HCT116 (cell line): ENCODE results near the gene MYLIP. TPM values are rescaled to one million over a fixed set of nuclear protein-coding genes. Genes with fewer than 3 reads are reported as not detected.

ENCODE experiments used
- ATAC-seq: fragments of 200-7000 bp; cut with Tn5 transposase; 2 replicates; pipeline ENCODE4 v1.9.1; 2020; ENCODE audit warnings: mild to moderate bottlenecking, moderate library complexity
- BruUV-seq: library from RNA; stranded (reverse); fragments of 400-500 nt; replicated peaks from 2 replicates; lab custom pipeline; 2021; lab: Mats Ljungman, UMichigan
- CTCF ChIA-PET: fragments of 300-600 bp; sonication (Branson Sonifier 250); formaldehyde crosslinking; loops from one replicate; lab custom pipeline; 2021; ENCODE audit warnings: antibody characterized with exemption; lab: Charles Lee
- POLR2A ChIA-PET: fragments of 300-600, 350-600 bp; sonication (Branson Sonifier 250); formaldehyde crosslinking; loops from one replicate; lab custom pipeline; 2021; ENCODE audit warnings: antibody characterized with exemption; lab: Charles Lee
- RAD21 ChIA-PET, 2 experiments: fragments of 300-600 bp; sonication (Branson Sonifier 250); formaldehyde crosslinking; loops; one replicate each; lab custom pipeline; 2023; ENCODE audit warnings: low total read pairs in 2 of 2; ENCODE audit not compliant: uncharacterized antibody in 2 of 2, unreplicated experiment in 2 of 2, low non-redundant PET in 1 of 2; lab: Charles Lee
- DNase-seq: peaks from one replicate; pipeline ENCODE4 v3.0.0-alpha.2; 2010; ENCODE audit warnings: low read depth, low spot score
- H2AFZ ChIP-seq: fragments of 200-600 bp; shearing (Covaris generic), sonication (generic); 2 replicates; pipeline ENCODE4 v1.6.1; 2017; ENCODE audit warnings: low read depth, mixed run types, mixed read lengths, antibody characterized with exemption, low read length; ENCODE audit not compliant: poor library complexity, severe bottlenecking
- H3K27ac ChIP-seq: 2 replicates; pipeline ENCODE4 v1.5.1; 2012; ENCODE audit warnings: low read depth, low read length
- H3K27me3 ChIP-seq: fragments of 200-600 bp; sonication (generic); 2 replicates; pipeline ENCODE4 v1.6.1; 2016; ENCODE audit warnings: mixed run types, low read length, mixed read lengths; ENCODE audit not compliant: insufficient read depth
- H3K36me3 ChIP-seq, 2 experiments: fragments of 200-500 bp in 1 of 2; fragments of 200-600 bp in 1 of 2; sonication (Bioruptor generic) in 1 of 2; sonication (generic) in 1 of 2; 2 replicates each; pipeline versions ENCODE4 v1.5.1 to v1.6.1; 2014 to 2016; ENCODE audit warnings: low read length in 2 of 2, inconsistent platforms in 1 of 2, mixed read lengths in 1 of 2, mixed run types in 1 of 2; ENCODE audit not compliant: insufficient read depth in 2 of 2, control insufficient read depth in 1 of 2
- H3K4me1 ChIP-seq, 2 experiments: fragments of 200-600 bp in 1 of 2; sonication (generic) in 1 of 2; 2 replicates each; pipeline versions ENCODE4 v1.5.1 to v1.6.1; 2012 to 2017; ENCODE audit warnings: low read length in 2 of 2, inconsistent platforms in 1 of 2, mild to moderate bottlenecking in 1 of 2, mixed read lengths in 1 of 2, mixed run types in 1 of 2, moderate library complexity in 1 of 2; ENCODE audit not compliant: insufficient read depth in 2 of 2, control insufficient read depth in 1 of 2
- H3K4me2 ChIP-seq: fragments of 200-600 bp; sonication (generic); 2 replicates; pipeline ENCODE4 v1.6.1; 2017; ENCODE audit warnings: mixed run types, low read length, mixed read lengths
- H3K4me3 ChIP-seq, 2 experiments: fragments of 200-600 bp in 1 of 2; sonication (generic) in 1 of 2; replicated peaks in 1 of 2; 2 replicates each; pipeline ENCODE4 v1.5.1; 2011 to 2016; ENCODE audit warnings: low read length in 2 of 2, control low read depth in 1 of 2, low read depth in 1 of 2, mild to moderate bottlenecking in 1 of 2, mixed read lengths in 1 of 2, mixed run types in 1 of 2
- H3K79me2 ChIP-seq: fragments of 200-600 bp; sonication (generic); 2 replicates; pipeline ENCODE4 v1.6.1; 2017; ENCODE audit warnings: mild to moderate bottlenecking, mixed run types, low read length, moderate library complexity, mixed read lengths; ENCODE audit not compliant: insufficient read depth
- H3K9ac ChIP-seq: fragments of 200-600 bp; sonication (generic); 2 replicates; pipeline ENCODE4 v1.6.1; 2016; ENCODE audit warnings: low read length, mixed read lengths
- H3K9me2 ChIP-seq: fragments of 200-600 bp; sonication (generic), shearing (Covaris generic); 2 replicates; pipeline ENCODE4 v1.6.1; 2017; ENCODE audit warnings: mixed run types, mild to moderate bottlenecking, moderate library complexity; ENCODE audit not compliant: insufficient read depth
- H3K9me3 ChIP-seq, 2 experiments: fragments of 200-500 bp in 1 of 2; fragments of 200-600 bp in 1 of 2; sonication (Bioruptor generic) in 1 of 2; sonication (generic) in 1 of 2; 2 replicates each; pipeline ENCODE4 v1.6.1; 2014 to 2017; ENCODE audit warnings: low read length in 2 of 2, mixed read lengths in 2 of 2, inconsistent platforms in 1 of 2, low read depth in 1 of 2, mild to moderate bottlenecking in 1 of 2, mixed run types in 1 of 2, moderate library complexity in 1 of 2; ENCODE audit not compliant: control insufficient read depth in 1 of 2, insufficient read depth in 1 of 2
- H4K20me1 ChIP-seq: fragments of 200-600 bp; sonication (generic), shearing (Covaris generic); 2 replicates; pipeline ENCODE4 v1.6.1; 2017; ENCODE audit warnings: mixed run types, mild to moderate bottlenecking, moderate library complexity; ENCODE audit not compliant: insufficient read depth
- ATF3 ChIP-seq: IDR thresholded peaks from 2 replicates; pipeline ENCODE4 v1.6.1; 2012
- CEBPB ChIP-seq: IDR thresholded peaks from 2 replicates; pipeline ENCODE4 v1.6.1; 2012; ENCODE audit warnings: low read depth
- CTCF ChIP-seq, 3 experiments: fragments of 200-600 bp in 1 of 3; sonication (generic) in 1 of 3; IDR thresholded peaks in 2 of 3; conservative IDR thresholded peaks in 1 of 3; 2 replicates each; pipeline ENCODE4 v1.5.1; 2012 to 2017; ENCODE audit warnings: low read depth in 2 of 3, low read length in 2 of 3, antibody characterized with exemption in 1 of 3, borderline replicate concordance in 1 of 3, control low read depth in 1 of 3, mild to moderate bottlenecking in 1 of 3, mixed read lengths in 1 of 3, mixed run types in 1 of 3, moderate library complexity in 1 of 3; ENCODE audit not compliant: insufficient read depth in 1 of 3
- EGR1 ChIP-seq: IDR thresholded peaks from 2 replicates; pipeline ENCODE4 v1.6.1; 2012; ENCODE audit warnings: low read depth
- EZH2 ChIP-seq: fragments of 200-600 bp; sonication (generic); IDR thresholded peaks from 2 replicates; pipeline ENCODE4 v1.6.1; 2017; ENCODE audit warnings: antibody characterized with exemption, mixed run types
- EZH2phosphoT487 ChIP-seq: fragments of 200-600 bp; IDR thresholded peaks from 2 replicates; pipeline ENCODE4 v1.6.1; 2018; ENCODE audit warnings: antibody characterized with exemption, borderline replicate concordance
- FOSL1 ChIP-seq: IDR thresholded peaks from 2 replicates; pipeline ENCODE4 v1.6.1; 2012; ENCODE audit warnings: low read depth
- JUND ChIP-seq: IDR thresholded peaks from 2 replicates; pipeline ENCODE4 v1.6.1; 2012
- POLR2AphosphoS5 ChIP-seq: IDR thresholded peaks from 2 replicates; pipeline ENCODE4 v1.6.1; 2011; ENCODE audit warnings: mild to moderate bottlenecking, low read depth, low read length, moderate library complexity
- RAD21 ChIP-seq: IDR thresholded peaks from 2 replicates; pipeline ENCODE4 v1.6.1; 2012; ENCODE audit warnings: low read depth, mild to moderate bottlenecking
- SIN3A ChIP-seq: IDR thresholded peaks from 2 replicates; pipeline ENCODE4 v1.6.1; 2012; ENCODE audit warnings: low read depth
- SP1 ChIP-seq: IDR thresholded peaks from 2 replicates; pipeline ENCODE4 v1.6.1; 2012; ENCODE audit warnings: low read depth
- TCF7L2 ChIP-seq: IDR thresholded peaks from 2 replicates; pipeline ENCODE4 v1.7.0; 2011; ENCODE audit warnings: borderline replicate concordance, inconsistent platforms; ENCODE audit not compliant: insufficient read depth, insufficient read length; ENCODE audit errors: extremely low read depth
- YY1 ChIP-seq: IDR thresholded peaks from 2 replicates; pipeline ENCODE4 v1.6.1; 2011; ENCODE audit warnings: low read length, low read depth, moderate library complexity, mild to moderate bottlenecking; ENCODE audit not compliant: insufficient replicate concordance; ENCODE audit errors: extremely low read depth
- ZBTB33 ChIP-seq: IDR thresholded peaks from 2 replicates; pipeline ENCODE4 v1.6.1; 2011; ENCODE audit warnings: mild to moderate bottlenecking, low read length, moderate library complexity; ENCODE audit not compliant: insufficient replicate concordance; ENCODE audit errors: extremely low read depth
- intact Hi-C: fragments of 100-400 bp; cut with micrococcal nuclease; formaldehyde crosslinking; loops from 2 replicates; pipeline ENCODE4 v1.10.0; 2022
- total RNA-seq: library from RNA; stranded (reverse); gene quantifications from one replicate; pipeline ENCODE4 v1.2.1, GENCODE V29; 2021; ENCODE audit not compliant: unreplicated experiment

The MYLIP gene
- total RNA-seq, 1 experiment from 2014 or later: 10.6 TPM

- Histone ChIP-seq H3K27me3 (peaks cover 8% of the 10 kb centered on the region; the same call in 1 of the 2 replicates), H3K9me2 (no peaks in the 10 kb centered on the region), H3K27ac (no peak overlapping the region), H4K20me1 (no peaks in the 10 kb centered on the region), H2AFZ (no peak overlapping the region), H3K9ac (no peak overlapping the region), H3K36me3 (no peaks in the 10 kb centered on the region), H3K79me2 (peaks cover 8% of the 10 kb centered on the region; the same call in 1 of the 2 replicates), H3K4me1 (peaks cover 9 to 19% of the 10 kb centered on the region in 2 experiments), H3K4me2 (no peak overlapping the region), H3K4me3 (no peak overlapping the region), H3K9me3 (no peaks in the 10 kb centered on the region)
- POLR2A ChIA-PET: no interaction called here
- BruUV-seq: no TSS peak
- CTCF ChIA-PET: no interaction called here
- DNase-seq (no peak), ATAC-seq (no peak)
- RAD21 ChIA-PET: no interaction called here
- TF ChIP-seq EGR1 (no peak), SIN3A (no peak), FOSL1 (no peak), RAD21 (no peak), YY1 (no peak), ATF3 (no peak), EZH2phosphoT487 (no peak), POLR2AphosphoS5 (no peak), CTCF (IDR thresholded peaks at IDR 0.05 in 2 of 3, conservative IDR thresholded peaks at IDR 0.05 in 1 of 3; ENCODE audit: borderline replicate concordance in 1 of 3, insufficient read depth in 1 of 3, low read depth in 2 of 3, low read length in 2 of 3) (no peak), EZH2 (no peak), SP1 (no peak), TCF7L2 (no peak), CEBPB (no peak), JUND (no peak), ZBTB33 (no peak)
- intact Hi-C loops: no loop called here
These were observed 2.8 kb upstream of the MYLIP start for GRCh38 chr6:16126056-16126455.
